Sciatic nerve (tissue), 2 donors: Measurements from ENCODE around the gene RENBP. TPM values are rescaled to one million over a fixed set of nuclear protein-coding genes. Genes with fewer than 3 reads are reported as not detected.

Source experiments
- ATAC-seq: fragments of 200-7000 bp; cut with Tn5 transposase; one replicate; pipeline ENCODE4 v1.9.1; 2020; ENCODE audit warnings: mild to moderate bottlenecking, moderate library complexity
- DNase-seq: peaks from one replicate; pipeline ENCODE4 v3.0.0-alpha.2; 2020; ENCODE audit warnings: low spot score
- intact Hi-C: fragments of 100-400 bp; cut with DNase I; formaldehyde crosslinking; loops from one replicate; pipeline ENCODE4 v1.14.2; 2022
- total RNA-seq: library from RNA; stranded (reverse); fragmentation: NEBNext Ultra II Directional; extraction: Animal tissue kit (Norgen Biotek cat#: 25700); gene quantifications from one replicate; pipeline ENCODE4 v1.2.1, GENCODE V29; 2021
- donor health status: DM: no; HTN: no; CAD: no.
- donor health status: DM: no; HTN: no; CAD: no.

Gene RENBP
- total RNA-seq, 1 donor from 2014 or later = 23.0 TPM

DNA sequence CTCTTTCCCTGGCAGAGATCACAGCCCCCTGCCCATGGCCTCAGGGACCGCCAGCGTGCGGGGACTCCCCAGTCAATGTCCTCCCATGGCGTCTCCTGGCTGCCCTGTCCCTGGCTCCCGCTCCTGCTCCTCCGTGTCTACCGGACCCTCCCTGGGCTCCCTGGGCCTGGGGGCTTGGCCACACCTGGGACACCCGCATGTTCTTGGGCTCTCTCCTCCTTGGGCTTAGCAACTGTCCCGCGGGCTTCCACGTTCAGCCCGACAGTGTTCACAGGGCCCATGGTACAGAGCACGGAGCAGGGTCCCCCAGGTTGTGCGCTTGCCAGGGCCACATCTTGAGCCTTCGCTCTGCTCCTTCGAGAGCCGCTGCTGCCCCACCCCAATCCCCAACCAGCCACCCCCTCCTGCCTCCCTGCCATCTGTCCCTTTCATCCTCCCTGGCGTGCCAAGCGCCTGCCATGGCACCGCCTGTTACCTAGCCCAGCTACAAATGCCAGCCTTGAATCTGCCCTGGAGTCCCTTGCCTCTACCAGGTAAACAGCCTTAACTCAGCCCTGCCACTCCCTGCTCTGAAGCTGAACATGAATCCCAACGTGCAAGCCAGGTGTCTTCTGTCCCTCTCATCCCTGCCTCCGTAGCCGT, 36.1 kb downstream of the RENBP start:
- intact Hi-C loops = no loop called here
- ATAC-seq (no peak), DNase-seq (no peak)

DNA sequence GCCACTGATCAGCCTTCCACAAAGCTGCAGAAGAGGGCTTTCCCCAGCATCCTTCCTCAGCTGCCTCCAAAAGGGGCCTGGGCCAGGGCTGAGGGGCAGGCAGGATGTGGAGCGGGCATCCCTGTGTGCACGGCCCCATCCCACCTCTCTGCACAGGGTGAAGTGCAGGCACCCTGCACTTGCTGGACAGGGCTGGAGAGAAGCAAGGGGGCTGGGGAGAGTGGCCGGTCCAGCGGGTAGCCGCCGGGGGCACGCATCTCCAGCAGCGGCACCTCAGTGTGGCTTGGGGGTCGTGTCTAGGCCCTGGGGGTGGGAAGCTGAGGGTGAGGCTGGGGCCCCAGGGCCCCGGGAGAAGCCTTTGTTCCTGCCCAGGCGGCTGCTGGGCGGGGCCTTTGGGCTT, 37.0 kb downstream of the RENBP start:
- DNase-seq = no peak
- no peak for ATAC-seq
- intact Hi-C loops = no loop called here

DNA sequence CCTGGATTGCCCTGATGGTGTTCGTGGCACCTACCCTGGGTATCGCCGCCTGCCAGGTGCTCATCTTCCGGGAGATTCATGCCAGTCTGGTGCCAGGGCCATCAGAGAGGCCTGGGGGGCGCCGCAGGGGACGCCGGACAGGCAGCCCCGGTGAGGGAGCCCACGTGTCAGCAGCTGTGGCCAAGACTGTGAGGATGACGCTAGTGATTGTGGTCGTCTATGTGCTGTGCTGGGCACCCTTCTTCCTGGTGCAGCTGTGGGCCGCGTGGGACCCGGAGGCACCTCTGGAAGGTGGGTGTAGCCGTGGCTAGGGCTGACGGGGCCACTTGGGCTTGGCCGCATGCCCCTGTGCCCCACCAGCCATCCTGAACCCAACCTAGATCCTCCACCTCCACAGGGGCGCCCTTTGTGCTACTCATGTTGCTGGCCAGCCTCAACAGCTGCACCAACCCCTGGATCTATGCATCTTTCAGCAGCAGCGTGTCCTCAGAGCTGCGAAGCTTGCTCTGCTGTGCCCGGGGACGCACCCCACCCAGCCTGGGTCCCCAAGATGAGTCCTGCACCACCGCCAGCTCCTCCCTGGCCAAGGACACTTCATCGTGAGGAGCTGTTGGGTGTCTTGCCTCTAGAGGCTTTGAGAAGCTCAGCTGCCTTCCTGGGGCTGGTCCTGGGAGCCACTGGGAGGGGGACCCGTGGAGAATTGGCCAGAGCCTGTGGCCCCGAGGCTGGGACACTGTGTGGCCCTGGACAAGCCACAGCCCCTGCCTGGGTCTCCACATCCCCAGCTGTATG, 38.1 kb downstream of the RENBP start:
- ATAC-seq = no peak
- intact Hi-C loops = no loop called here
- no peak for DNase-seq

DNA sequence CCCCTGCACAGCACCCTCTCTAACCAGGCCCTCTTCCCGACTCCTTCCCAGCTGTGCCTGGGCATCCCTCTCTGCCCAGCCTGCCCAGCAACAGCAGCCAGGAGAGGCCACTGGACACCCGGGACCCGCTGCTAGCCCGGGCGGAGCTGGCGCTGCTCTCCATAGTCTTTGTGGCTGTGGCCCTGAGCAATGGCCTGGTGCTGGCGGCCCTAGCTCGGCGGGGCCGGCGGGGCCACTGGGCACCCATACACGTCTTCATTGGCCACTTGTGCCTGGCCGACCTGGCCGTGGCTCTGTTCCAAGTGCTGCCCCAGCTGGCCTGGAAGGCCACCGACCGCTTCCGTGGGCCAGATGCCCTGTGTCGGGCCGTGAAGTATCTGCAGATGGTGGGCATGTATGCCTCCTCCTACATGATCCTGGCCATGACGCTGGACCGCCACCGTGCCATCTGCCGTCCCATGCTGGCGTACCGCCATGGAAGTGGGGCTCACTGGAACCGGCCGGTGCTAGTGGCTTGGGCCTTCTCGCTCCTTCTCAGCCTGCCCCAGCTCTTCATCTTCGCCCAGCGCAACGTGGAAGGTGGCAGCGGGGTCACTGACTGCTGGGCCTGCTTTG, 38.9 kb downstream of the RENBP start:
- ATAC-seq = no peak
- intact Hi-C loops = no loop called here
- peak; percentile 60 for DNase-seq

DNA sequence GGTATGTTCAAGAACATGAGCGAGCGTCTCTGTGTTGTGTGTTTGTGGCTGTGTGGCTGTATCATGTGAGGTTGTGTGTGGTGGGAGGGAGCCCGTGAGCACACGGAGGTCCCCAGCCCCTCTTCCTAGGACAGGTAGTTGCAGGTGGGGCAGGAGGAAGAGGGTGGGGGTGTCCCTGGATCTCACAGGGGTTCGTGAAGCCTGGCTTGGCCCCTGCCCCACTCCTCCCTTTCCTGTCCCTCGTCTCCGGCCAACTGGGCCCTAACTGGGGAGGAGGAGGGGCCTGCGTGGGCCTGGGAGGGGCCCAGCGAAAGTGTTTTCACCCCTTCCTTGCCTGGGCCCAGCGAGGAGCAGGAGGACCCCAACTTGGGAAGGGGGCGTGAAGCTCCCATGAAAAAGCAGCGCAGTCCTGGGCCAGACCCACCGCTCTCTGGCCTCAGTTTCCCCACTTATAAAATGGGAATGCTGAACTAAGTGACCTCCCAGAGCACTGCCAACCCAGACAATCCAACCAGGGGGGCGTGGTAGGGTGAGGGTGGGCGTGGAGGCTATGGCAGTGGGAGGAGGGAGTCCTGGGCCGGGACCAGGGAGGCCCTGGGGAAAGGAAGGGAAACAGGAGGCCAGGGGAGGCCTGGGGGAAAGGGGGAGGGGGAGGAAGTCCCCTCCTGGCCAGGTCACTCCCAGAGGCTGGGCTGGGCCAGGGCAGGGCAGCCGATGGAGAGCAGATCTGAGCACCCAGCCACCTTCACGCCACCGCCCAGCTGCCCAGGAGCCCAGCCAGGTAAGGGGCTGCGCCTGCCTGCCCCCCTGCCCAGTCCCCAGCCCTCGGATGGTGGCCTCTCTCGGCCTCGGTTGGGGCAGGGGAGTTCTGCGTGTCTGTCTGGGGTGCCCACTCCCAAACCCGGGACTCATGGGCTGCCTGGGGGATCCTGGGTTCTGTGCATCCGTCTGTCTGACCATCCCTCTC, 40.2 kb downstream of the RENBP start, which contains the start of gene AVPR2:
AVPR2 (plus strand) TSS at position 683 of the 967 bp plus-strand sequence. CDS start 473 bp downstream, outside the sequence.
- intact Hi-C loops = no loop called here
- ATAC-seq (no peak), DNase-seq (peak; percentile 57)

DNA sequence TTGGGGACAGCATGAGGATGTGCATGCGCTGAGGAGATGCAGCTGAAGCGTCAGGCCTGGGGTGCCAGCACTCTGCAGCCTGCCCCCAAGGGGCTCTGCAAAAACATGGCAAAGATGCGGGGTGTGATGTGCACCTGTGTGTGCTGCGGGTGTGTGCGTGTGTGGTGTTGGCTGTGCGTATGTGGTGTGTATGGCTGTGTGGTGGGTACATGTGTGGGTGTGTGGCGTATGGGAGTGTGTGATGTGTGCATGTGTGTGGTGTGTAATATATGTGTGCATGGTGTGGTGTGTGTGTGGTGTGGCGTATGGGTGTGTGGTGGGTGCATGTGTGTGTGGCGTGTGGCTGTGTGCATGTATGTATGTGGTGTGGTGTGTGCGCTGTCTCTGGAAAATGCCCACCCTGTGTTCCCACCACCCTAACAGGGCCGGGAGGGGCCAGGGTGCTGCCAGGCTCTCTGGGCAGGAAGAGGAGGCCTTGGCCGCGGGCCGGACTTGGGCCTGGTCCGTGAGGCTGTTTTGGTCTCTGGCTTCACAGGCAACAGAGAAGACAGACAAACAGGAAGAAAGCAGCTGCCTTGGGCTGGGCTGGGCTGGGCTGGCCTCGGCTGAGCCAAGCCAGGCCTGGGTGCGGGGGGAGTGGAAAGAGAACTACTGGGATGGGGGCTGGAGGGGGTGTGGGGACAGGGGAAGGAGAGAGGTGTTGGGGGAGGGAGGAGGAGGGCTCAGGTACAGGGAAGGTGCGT, 41.0 kb downstream of the RENBP start:
- ATAC-seq = peak; percentile 38
- intact Hi-C loops = no loop called here
- peak; percentile 58 for DNase-seq

DNA sequence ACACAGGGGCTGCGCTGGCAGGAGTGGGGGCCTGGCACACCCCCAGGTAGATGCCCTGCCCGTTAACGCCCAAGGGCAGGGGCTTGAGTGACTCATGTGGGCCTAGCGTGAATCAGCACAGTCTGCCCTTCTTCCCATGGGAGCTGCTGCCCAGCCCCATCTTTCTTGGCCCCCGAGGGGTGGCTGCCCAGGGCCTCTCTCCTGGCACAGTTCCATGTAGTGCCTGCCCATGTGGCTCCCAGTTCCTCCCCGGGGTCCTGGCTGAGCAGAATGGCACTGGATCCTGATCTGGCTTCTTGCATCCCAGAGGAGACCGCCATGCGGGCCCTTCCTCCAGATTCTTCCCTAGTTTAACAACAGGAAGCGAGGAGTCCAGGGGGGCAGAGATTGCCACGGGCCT, 42.1 kb downstream of the RENBP start:
- intact Hi-C loops = no loop called here
- ATAC-seq = no peak
- DNase-seq = peak; percentile 52

DNA sequence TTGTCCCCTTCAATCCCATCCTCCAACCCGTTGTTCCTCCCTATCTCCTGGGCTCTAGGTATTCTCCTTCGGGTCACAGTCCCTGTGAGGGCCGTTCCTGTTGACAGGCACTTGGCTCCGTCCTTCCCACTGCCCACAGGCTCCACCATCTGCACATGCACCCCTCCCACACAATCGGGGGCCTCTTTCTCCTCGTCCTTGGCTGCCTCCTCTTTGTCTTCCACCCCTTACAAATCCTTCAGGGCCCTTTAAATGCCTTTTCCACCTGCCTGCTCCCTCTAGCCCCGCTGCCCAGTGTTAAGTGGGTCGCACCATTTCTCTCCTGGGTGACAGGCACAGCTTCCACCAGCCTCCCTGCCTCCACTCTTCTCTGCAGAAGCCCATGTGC, 42.7 kb downstream of the RENBP start:
- no peak for DNase-seq
- no peak for ATAC-seq
- intact Hi-C loops = no loop called here

DNA sequence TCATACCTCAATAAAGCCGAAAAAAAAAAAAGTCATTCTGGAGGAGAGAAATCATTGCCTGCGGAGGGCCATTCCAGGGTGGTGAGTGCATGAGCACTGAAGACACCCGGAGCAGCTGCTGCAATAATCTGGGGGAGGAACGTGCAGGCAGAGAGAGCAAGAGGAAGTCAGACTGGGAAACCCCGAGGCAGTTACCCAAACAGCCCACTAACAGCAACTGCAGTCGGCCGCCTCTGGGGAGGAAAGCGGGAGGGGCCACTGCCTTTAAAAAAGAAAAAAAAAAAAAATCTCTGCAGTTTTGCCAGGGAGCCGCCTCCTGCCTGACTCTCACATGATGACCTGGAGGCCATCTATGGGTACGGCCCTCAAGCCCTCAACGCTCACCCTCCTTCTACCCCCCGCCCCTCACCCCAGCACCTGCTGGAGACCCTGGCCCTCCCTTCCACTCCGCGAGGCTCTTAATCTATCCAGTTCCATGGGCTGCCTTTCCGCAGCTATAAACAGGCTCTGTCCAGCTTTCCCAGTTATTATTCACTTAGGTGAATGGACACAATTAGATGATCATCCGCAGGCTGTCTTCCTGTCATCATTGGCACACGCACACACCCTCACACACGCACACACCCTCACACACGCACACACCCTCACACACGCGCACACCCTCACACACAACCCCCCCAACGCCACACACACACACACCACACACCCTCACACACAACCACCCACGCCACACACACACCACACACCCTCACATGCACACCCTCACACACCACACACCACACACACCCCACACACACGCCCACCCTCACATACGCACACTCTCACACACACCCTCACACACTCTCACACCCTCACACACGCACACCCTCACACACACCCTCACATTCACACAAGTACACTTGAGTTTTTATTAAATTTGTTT, 43.4 kb downstream of the RENBP start:
- DNase-seq = peak; percentile 67
- intact Hi-C loops = no loop called here
- ATAC-seq = peak; percentile 73

DNA sequence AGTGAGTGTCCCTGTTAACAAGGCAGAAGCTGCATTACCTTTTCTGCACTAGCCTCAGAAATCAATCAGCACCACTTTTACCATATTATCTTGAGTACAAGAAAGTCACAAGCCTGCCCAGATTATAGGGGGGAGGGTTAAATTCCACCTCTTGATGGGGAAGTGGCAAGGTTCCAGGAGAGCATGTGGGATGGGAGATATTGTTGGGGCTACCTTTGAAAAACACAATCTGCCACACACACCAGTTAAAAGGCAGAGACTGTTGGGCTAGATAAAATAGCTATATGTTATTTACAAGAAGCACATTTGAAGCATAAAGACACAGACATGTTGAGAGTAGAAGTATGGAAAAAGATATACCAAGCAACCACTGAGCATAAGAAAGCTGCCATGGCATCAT, 46.5 kb downstream of the RENBP start:
- no peak for ATAC-seq
- intact Hi-C loops = no loop called here
- DNase-seq = no peak

DNA sequence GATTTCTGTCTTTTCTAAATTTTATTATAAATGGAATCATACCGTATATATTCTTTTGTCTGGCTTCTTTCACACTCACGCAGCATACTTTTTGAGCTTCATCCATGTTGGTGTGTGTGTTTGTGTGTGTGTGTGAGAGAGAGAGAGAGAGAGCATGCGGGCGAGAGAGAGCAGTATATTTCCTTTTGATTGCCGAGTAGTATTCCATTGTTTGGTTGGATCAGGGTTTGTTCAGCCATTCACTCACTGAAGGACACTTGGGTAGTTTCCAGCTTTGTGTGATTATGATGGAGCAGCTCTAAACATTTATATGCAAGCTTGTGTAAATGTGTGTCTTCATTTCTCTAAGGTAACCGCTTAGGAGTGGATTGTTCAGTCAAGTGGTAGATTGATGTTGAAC, 55.3 kb downstream of the RENBP start:
- intact Hi-C loops = no loop called here
- DNase-seq = no peak
- ATAC-seq = no peak

DNA sequence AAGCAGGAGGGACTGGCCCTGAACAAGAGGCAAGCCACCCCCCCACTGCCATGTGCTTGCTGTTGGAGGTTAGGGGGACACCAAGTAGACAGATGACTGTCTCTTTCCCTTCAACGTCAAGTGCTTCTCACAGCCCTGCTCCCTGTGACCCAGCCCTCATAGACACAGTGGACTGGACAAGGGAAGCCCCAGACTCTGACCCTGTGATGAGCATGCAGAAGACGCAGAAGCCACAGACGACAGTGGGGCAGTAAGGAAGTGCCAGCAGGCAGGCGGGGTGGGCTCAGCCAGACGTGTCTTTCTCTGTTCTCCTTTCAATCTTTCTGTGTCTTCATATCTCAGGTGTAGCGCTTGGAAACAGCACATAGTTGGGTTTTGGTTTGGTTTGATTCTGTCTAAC, 56.1 kb downstream of the RENBP start:
- DNase-seq = no peak
- ATAC-seq = no peak
- intact Hi-C loops = no loop called here

DNA sequence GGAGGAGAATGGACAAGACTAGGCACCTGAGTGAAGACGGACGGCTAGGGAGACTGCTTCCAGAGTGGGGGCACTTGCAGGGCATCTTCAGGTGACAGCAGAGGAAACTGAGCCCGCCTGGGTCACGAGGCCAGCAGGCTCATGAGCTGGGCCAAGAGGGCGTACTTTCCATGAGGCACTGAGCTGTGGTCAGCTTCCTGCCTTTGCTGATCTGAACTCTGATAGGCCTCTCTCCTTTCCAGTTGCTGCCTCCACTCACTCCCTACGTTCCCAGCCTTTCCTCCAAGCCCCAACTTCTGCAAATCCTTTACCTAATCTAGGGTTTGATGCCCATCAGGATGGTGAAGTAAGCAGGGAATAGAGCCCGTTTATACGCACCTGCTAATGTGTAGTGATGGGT, 57.1 kb downstream of the RENBP start:
- intact Hi-C loops = no loop called here
- no peak for DNase-seq
- ATAC-seq = no peak

DNA sequence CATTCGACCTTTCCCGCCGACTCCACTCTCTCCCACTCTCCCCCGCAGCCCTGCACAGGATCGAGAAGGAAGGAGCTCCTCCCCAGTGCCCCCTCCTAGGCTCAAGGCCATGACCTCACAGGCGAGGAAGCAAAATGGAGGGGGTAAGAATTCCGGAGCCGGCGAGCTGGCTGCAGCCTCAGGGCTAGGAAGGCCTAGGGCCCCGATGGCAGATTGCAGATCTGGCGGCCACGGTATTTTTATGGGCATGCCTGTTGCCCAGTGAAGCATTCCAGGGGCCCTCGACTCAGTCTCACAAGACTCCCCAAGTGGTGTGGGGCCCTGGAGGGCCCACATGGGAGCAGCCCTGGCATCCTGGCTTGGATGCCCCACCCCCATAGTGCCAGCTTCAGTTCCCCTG, 57.5 kb downstream of the RENBP start:
- intact Hi-C loops = no loop called here
- ATAC-seq (no peak), DNase-seq (no peak)

DNA sequence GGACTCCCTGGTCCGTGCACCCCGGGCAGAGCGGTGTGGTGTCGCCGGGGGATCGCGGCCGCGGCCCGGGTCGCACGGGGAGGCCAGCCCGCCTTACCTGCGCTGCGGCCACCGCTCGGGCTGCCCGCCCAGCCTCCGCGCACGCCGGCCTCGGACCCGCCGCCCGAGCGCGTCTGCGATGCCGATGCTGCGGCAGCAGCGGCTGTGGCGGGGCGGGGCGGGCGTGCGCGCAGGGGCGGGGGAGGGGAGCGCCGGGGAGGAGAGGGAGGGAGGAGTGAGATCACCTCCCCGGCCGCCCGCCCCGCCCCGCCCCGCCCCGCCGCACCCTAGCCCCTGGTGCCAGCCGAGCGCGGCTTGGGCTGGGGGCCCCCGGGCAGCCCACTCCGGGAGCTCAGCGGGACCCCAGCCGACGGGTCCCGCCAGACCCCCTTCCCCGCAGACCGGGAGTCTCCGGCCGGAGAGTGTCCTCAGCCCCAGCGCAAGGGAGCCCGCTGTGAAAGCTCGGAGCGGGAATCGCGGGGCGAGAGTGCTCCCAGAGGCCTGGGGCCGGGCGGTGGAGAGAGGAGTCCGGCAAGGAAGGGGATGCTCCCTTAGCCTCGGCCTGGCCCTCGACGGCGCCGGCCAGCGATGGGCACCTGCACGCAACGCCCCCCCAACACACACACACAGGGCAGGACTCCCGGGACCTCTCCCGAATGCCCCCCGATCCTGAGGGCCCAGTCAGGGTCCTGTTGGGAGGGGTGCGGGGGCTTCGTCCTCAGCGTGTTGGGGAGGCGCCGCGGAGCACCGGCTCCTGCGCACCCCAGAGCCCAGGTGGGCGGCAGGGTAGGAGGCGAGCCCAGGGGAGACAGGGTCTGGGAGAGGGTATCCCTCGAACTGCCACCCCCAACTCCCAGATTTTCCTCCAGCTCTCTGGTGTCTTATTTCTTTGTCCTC, 58.2 kb downstream of the RENBP start, which contains the start of gene L1CAM:
L1CAM (minus strand) TSS at position 206 of the 936 bp plus-strand sequence. CDS start 10,337 bp downstream, outside the sequence.
- intact Hi-C loops = no loop called here
- no peak for DNase-seq
- ATAC-seq = no peak
